HG03378 (cell line): ENCODE results near the gene LIPC.

Experiments
- ATAC-seq: cut with Tn5 transposase; IDR thresholded peaks from one replicate; pipeline ENCODE4 v1.9.1; 2021; ENCODE audit warnings: mild to moderate bottlenecking, moderate library complexity; ENCODE audit not compliant: unreplicated experiment

The LIPC gene

GRCh38 chr15:58472221-58472620 is 40.4 kb downstream of the LIPC start:
- ATAC-seq, result no peak

- ATAC-seq, result no peak
These were observed 41.2 kb downstream of the LIPC start for GRCh38 chr15:58472821-58473581.

GRCh38 chr15:58473724-58474123 is 41.9 kb downstream of the LIPC start:
- no peak for ATAC-seq

- no peak for ATAC-seq
These were observed 43.0 kb downstream of the LIPC start for GRCh38 chr15:58474741-58475323.

GRCh38 chr15:58475573-58476524 is 44.1 kb downstream of the LIPC start:
- ATAC-seq, result no peak

GRCh38 chr15:58476525-58477162 is 44.9 kb downstream of the LIPC start:
- no peak for ATAC-seq

- no peak for ATAC-seq
These were observed 45.4 kb downstream of the LIPC start for GRCh38 chr15:58477170-58477569.

- no peak for ATAC-seq
These were observed 46.2 kb downstream of the LIPC start for GRCh38 chr15:58478035-58478434.

GRCh38 chr15:58478579-58478978 is 46.8 kb downstream of the LIPC start:
- no peak for ATAC-seq

- no peak for ATAC-seq
These were observed 48.1 kb downstream of the LIPC start for GRCh38 chr15:58479941-58480340.

GRCh38 chr15:58483376-58483775 is 51.6 kb downstream of the LIPC start:
- ATAC-seq, result no peak

- no peak for ATAC-seq
These were observed 53.2 kb downstream of the LIPC start for GRCh38 chr15:58484791-58485600.

GRCh38 chr15:58486062-58486461 is 54.3 kb downstream of the LIPC start:
- ATAC-seq, result no peak

GRCh38 chr15:58486564-58486963 is 54.8 kb downstream of the LIPC start:
- no peak for ATAC-seq

GRCh38 chr15:58487041-58487723 is 55.4 kb downstream of the LIPC start:
- no peak for ATAC-seq

- no peak for ATAC-seq
These were observed 55.9 kb downstream of the LIPC start for GRCh38 chr15:58487724-58488120.

- no peak for ATAC-seq
These were observed 57.7 kb downstream of the LIPC start for GRCh38 chr15:58489289-58490085.

- no peak for ATAC-seq
These were observed 58.5 kb downstream of the LIPC start for GRCh38 chr15:58490086-58490887.
